ENCODE data around the gene MRPL54.

The MRPL54 gene

GRCh38 chr19:3785938-3786824 lies 23.7 kb downstream of the MRPL54 start, which contains the start of gene MATK:
TSS of gene MATK (minus strand) at chr19:3786381. CDS start at chr19:3785135, 1,246 bp downstream.
- FAIRE-seq: no peak

- no peak for FAIRE-seq
These were observed 26.7 kb downstream of the MRPL54 start for GRCh38 chr19:3788996-3789778.

- no peak for FAIRE-seq
These were observed 27.8 kb downstream of the MRPL54 start for GRCh38 chr19:3790209-3790734.

- no peak for FAIRE-seq
These were observed 28.5 kb downstream of the MRPL54 start for GRCh38 chr19:3790941-3791340.

- FAIRE-seq: no peak
These were observed 29.6 kb downstream of the MRPL54 start for GRCh38 chr19:3792114-3792513.

GRCh38 chr19:3793799-3794198 lies 31.3 kb downstream of the MRPL54 start:
- no peak for FAIRE-seq

- no peak for FAIRE-seq
These were observed 33.9 kb downstream of the MRPL54 start for GRCh38 chr19:3796358-3796757.

GRCh38 chr19:3798137-3798536 lies 35.7 kb downstream of the MRPL54 start:
- no peak for FAIRE-seq

GRCh38 chr19:3800996-3801395 lies 38.5 kb downstream of the MRPL54 start:
- no peak for FAIRE-seq

GRCh38 chr19:3801412-3802096 lies 39.1 kb downstream of the MRPL54 start:
- no peak for FAIRE-seq

- no peak for FAIRE-seq
These were observed 40.8 kb downstream of the MRPL54 start for GRCh38 chr19:3803114-3803888.

- FAIRE-seq: no peak
These were observed 41.5 kb downstream of the MRPL54 start for GRCh38 chr19:3803986-3804385.

GRCh38 chr19:3804429-3804828 lies 41.9 kb downstream of the MRPL54 start:
- FAIRE-seq: no peak

GRCh38 chr19:3805859-3806258 lies 43.4 kb downstream of the MRPL54 start:
- no peak for FAIRE-seq

GRCh38 chr19:3807131-3807480 lies 44.6 kb downstream of the MRPL54 start:
- FAIRE-seq: no peak

- FAIRE-seq: no peak
These were observed 45.3 kb downstream of the MRPL54 start for GRCh38 chr19:3807574-3808354.

- no peak for FAIRE-seq
These were observed 46.1 kb downstream of the MRPL54 start for GRCh38 chr19:3808420-3809143.

GRCh38 chr19:3809881-3810707 lies 47.6 kb downstream of the MRPL54 start:
- no peak for FAIRE-seq

GRCh38 chr19:3810708-3811355 lies 48.4 kb downstream of the MRPL54 start:
- no peak for FAIRE-seq

Data from islet of Langerhans (tissue), 1 donor.